ENCODE results near the gene DHX32.

DNA sequence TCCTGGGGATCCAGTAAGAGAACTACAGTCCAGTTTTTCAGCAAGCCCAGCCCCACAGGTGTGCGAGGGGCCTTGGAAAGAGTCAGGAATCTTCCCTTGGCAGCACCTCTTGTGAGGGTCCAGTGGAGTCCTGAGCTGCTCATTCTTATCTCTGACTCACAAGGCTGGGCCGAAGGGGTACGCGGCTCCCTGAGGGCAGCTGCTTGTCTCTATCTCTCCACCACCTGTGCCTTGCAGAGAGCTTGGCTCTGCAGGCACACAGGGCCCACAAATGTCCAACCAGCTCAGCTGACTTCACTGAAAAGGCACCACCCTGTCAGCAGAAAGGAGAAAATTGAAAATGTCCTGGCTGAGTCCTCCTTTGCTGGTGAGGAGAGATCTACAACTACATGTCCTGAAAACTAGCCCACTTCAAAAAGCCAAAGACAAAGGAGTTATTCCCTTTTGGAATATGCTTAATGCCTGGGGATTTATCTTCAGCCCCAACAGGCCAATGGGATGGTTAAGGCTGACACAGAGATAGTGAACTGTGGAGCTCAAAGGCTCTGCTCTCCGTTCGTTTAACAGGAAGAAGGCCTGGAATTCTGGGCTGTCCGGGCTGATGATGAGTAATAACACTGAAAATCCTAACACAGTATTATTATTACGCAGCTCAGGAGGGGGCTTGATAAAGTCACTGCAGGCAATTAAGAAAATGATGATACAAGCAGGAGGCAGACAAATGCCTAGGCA, 81.5 kb downstream of the DHX32 start:
- TF ChIP-seq, protein P1, sequence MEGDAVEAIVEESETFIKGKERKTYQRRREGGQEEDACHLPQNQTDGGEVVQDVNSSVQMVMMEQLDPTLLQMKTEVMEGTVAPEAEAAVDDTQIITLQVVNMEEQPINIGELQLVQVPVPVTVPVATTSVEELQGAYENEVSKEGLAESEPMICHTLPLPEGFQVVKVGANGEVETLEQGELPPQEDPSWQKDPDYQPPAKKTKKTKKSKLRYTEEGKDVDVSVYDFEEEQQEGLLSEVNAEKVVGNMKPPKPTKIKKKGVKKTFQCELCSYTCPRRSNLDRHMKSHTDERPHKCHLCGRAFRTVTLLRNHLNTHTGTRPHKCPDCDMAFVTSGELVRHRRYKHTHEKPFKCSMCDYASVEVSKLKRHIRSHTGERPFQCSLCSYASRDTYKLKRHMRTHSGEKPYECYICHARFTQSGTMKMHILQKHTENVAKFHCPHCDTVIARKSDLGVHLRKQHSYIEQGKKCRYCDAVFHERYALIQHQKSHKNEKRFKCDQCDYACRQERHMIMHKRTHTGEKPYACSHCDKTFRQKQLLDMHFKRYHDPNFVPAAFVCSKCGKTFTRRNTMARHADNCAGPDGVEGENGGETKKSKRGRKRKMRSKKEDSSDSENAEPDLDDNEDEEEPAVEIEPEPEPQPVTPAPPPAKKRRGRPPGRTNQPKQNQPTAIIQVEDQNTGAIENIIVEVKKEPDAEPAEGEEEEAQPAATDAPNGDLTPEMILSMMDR (conservative IDR thresholded peaks at IDR 0.05; ENCODE audit: low read depth, low read length) = no peak
- TF ChIP-seq POLR2A (IDR thresholded peaks at IDR 0.05; ENCODE audit: low read depth, low read length) (no peak), RAD21 (IDR thresholded peaks at IDR 0.05; ENCODE audit: low read length) (no peak), MAZ (IDR thresholded peaks at IDR 0.05; ENCODE audit: borderline replicate concordance, low read depth, low read length) (no peak), RCOR1 (IDR thresholded peaks at IDR 0.05; ENCODE audit: insufficient replicate concordance, low read length) (no peak), MAFK (IDR thresholded peaks at IDR 0.05; ENCODE audit: low read depth, low read length) (no peak)
- TF ChIP-seq, protein P2, sequence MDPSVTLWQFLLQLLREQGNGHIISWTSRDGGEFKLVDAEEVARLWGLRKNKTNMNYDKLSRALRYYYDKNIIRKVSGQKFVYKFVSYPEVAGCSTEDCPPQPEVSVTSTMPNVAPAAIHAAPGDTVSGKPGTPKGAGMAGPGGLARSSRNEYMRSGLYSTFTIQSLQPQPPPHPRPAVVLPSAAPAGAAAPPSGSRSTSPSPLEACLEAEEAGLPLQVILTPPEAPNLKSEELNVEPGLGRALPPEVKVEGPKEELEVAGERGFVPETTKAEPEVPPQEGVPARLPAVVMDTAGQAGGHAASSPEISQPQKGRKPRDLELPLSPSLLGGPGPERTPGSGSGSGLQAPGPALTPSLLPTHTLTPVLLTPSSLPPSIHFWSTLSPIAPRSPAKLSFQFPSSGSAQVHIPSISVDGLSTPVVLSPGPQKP (IDR thresholded peaks at IDR 0.05; ENCODE audit: borderline replicate concordance, low read depth, low read length) = no peak

Data from IMR-90 (cell line).